CD8-positive, alpha-beta memory T cell (primary cell): ENCODE measurements around the gene SLC6A11. TPM values are rescaled to one million over a fixed set of nuclear protein-coding genes. Genes with fewer than 3 reads are reported as not detected.

Experiments used
- CTCF ChIA-PET: fragments of 350-600 bp; sonication (Branson Sonifier 250); formaldehyde crosslinking; loops from one replicate; lab custom pipeline; 2021; ENCODE audit warnings: antibody characterized with exemption; lab: Charles Lee
- POLR2A ChIA-PET: fragments of 350-600 bp; sonication (Branson Sonifier 250); formaldehyde crosslinking; loops from one replicate; lab custom pipeline; 2021; ENCODE audit warnings: antibody characterized with exemption; lab: Charles Lee
- DNase-seq, 5 donors: peaks; one replicate each; pipeline versions ENCODE4 v3.0.0 to v3.0.0-alpha.2; 2020 to 2022; ENCODE audit warnings: mixed read lengths in 1 of 5
- H3K27ac ChIP-seq: one replicate; pipeline ENCODE4 v1.7.0; 2013; ENCODE audit warnings: low read depth, mild to moderate bottlenecking, low read length, moderate library complexity
- H3K27me3 ChIP-seq: 2 replicates; pipeline ENCODE4 v1.7.0; 2013; ENCODE audit warnings: low read length, mild to moderate bottlenecking; ENCODE audit not compliant: insufficient read depth, poor library complexity, severe bottlenecking
- H3K36me3 ChIP-seq: 2 replicates; pipeline ENCODE4 v1.7.0; 2013; ENCODE audit warnings: mild to moderate bottlenecking, low read length, moderate library complexity; ENCODE audit not compliant: insufficient read depth
- H3K4me1 ChIP-seq: 2 replicates; pipeline ENCODE4 v1.7.0; 2013; ENCODE audit warnings: mild to moderate bottlenecking, low read length, moderate library complexity; ENCODE audit not compliant: insufficient read depth
- H3K4me3 ChIP-seq: 2 replicates; pipeline ENCODE4 v1.7.0; 2013; ENCODE audit warnings: mild to moderate bottlenecking, low read length
- H3K9me3 ChIP-seq: 2 replicates; pipeline ENCODE4 v1.7.0; 2013; ENCODE audit warnings: mild to moderate bottlenecking, low read length
- H3K27ac Mint-ChIP-seq, 8 donors: one replicate each; pipeline ENCODE4 v1.8.0; 2020 to 2021; ENCODE audit warnings: mixed read lengths in 8 of 8, mild to moderate bottlenecking in 6 of 8, inconsistent platforms in 3 of 8, moderate library complexity in 3 of 8
- H3K27me3 Mint-ChIP-seq, 2 donors: one replicate each; pipeline ENCODE4 v1.8.0; 2020 to 2021; ENCODE audit warnings: mixed read lengths in 2 of 2, mild to moderate bottlenecking in 1 of 2, moderate library complexity in 1 of 2
- H3K36me3 Mint-ChIP-seq, 3 donors: one replicate each; pipeline ENCODE4 v1.8.0; 2020 to 2021; ENCODE audit warnings: mixed read lengths in 3 of 3, inconsistent platforms in 1 of 3, mild to moderate bottlenecking in 1 of 3
- H3K4me1 Mint-ChIP-seq, 3 donors: one replicate each; pipeline ENCODE4 v1.8.0; 2020 to 2021; ENCODE audit warnings: mixed read lengths in 3 of 3, inconsistent platforms in 1 of 3, mild to moderate bottlenecking in 1 of 3
- H3K4me3 Mint-ChIP-seq, 7 donors: one replicate each; pipeline ENCODE4 v1.8.0; 2020 to 2021; ENCODE audit warnings: mixed read lengths in 7 of 7, mild to moderate bottlenecking in 6 of 7, moderate library complexity in 4 of 7, inconsistent platforms in 2 of 7
- H3K9me3 Mint-ChIP-seq, 5 donors: one replicate each; pipeline ENCODE4 v1.8.0; 2020 to 2022; ENCODE audit warnings: mixed read lengths in 5 of 5, mild to moderate bottlenecking in 3 of 5, moderate library complexity in 2 of 5, inconsistent platforms in 1 of 5
- polyA plus RNA-seq: library from polyadenylated mRNA; unstranded; fragments of 300-500 nt; fragmentation: Illumina TruSeq; gene quantifications from one replicate; pipeline ENCODE4 v1.2.3, GENCODE V29; 2021
- total RNA-seq, 2 experiments: library from RNA; stranded (reverse); gene quantifications; one replicate each; pipeline ENCODE4 v1.2.3, GENCODE V29; 2021

SLC6A11 gene
- total and polyA plus RNA-seq, 3 experiments from 2014 or later = not detected

DNA sequence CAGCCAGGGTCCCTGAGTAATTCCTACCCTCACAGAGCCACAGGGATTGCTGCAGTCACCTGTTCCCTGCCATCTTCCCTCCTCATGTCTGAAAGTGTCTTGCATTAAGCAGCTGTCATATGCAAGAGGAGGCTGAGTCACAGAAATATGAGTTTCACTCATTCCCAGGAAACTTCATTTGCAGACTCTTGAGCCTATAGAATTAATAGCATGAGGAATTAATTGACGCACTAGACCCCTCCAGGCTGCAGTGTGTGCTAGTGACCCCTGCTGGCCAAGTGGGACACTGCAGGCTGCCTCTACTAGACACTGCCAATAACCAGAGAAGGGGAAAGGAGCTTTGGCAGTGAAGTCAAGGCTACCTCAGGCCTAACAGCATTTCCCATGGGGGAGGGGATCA is 125.9 kb downstream of the SLC6A11 start:
- Histone ChIP-seq H3K4me1 (no peaks in the 10 kb centered on the region), H3K4me3 (no peak overlapping the region), H3K36me3 (no peaks in the 10 kb centered on the region), H3K27me3 (no peaks in the 10 kb centered on the region), H3K9me3 (no peaks in the 10 kb centered on the region), H3K27ac (no peak overlapping the region)
- Mint-ChIP-seq H3K36me3 (no peaks in the 10 kb centered on the region), H3K27ac (no peak overlapping the region), H3K27me3 (peaks cover 16 to 33% of the 10 kb centered on the region in 2 donors), H3K4me1 (no peaks in the 10 kb centered on the region), H3K4me3 (no peak overlapping the region), H3K9me3 (peaks cover 0 to 8% (median 0%) of the 10 kb centered on the region in 5 donors)
- DNase-seq = no peak
- ChIA-PET POLR2A (no interaction called here), CTCF (no interaction called here)

DNA sequence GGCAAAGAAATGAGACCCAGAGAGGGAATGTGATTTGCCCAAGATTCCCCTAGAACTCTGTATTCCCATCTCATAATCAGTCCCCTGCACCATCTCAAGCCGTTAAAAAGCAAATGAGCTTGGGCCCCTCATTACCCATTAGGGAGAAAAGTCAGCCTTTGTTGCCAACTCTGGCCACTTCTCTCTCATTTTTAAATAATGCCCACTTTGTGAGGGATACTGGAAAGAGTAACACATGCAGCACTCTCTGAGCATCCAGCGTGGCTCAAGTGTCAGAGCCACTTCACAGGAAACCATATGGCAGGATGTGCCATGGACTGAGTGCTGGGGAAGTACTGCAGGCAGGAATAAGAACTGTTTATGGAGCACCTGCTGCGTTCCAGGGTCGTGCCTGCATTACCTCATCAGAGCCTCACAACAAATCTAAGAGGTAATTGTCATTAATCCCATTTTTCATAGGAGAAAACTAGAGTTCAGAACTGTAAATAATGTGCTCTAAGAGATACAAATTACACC is 126.7 kb downstream of the SLC6A11 start:
- no peaks in the 10 kb centered on the region for H3K4me1 ChIP-seq
- ChIA-PET POLR2A (no interaction called here), CTCF (no interaction called here)
- H3K36me3 ChIP-seq = no peaks in the 10 kb centered on the region
- no peak overlapping the region for H3K4me3 ChIP-seq
- H3K27me3 ChIP-seq = no peaks in the 10 kb centered on the region
- Mint-ChIP-seq H3K27me3 (peaks cover 16 to 31% of the 10 kb centered on the region in 2 donors), H3K4me1 (no peaks in the 10 kb centered on the region), H3K27ac (no peak overlapping the region), H3K36me3 (no peaks in the 10 kb centered on the region), H3K4me3 (no peak overlapping the region), H3K9me3 (peaks cover 0 to 8% (median 0%) of the 10 kb centered on the region in 5 donors)
- DNase-seq = no peak
- no peak overlapping the region for H3K27ac ChIP-seq
- no peaks in the 10 kb centered on the region for H3K9me3 ChIP-seq

DNA sequence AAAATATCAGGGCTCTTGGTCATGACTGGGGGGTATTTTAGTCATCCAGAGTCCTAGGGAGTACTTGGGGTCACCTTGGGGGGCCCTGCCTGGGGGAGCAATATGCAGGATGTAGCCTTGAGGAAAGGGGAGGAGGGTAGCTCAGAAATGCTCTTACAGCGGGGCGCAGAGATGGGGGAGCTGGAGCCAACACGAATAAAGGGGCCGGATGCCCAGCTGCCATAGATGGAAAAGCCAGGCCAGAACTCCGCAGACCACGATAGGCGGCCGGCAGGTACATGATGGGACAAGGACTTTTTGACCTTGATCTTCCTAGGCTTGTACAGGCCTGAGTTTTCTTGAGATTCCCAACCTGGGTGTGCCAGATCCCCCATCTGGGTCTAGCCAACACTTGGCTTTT is 128.8 kb downstream of the SLC6A11 start:
- Mint-ChIP-seq H3K27ac (no peak overlapping the region), H3K4me3 (no peak overlapping the region), H3K36me3 (no peaks in the 10 kb centered on the region), H3K27me3 (peaks cover 15 to 22% of the 10 kb centered on the region in 2 donors), H3K4me1 (no peaks in the 10 kb centered on the region), H3K9me3 (peaks cover 0 to 8% (median 0%) of the 10 kb centered on the region in 5 donors)
- H3K36me3 ChIP-seq = no peaks in the 10 kb centered on the region
- no peaks in the 10 kb centered on the region for H3K9me3 ChIP-seq
- ChIA-PET CTCF (no interaction called here), POLR2A (no interaction called here)
- DNase-seq = no peak
- no peak overlapping the region for H3K4me3 ChIP-seq
- no peaks in the 10 kb centered on the region for H3K4me1 ChIP-seq
- H3K27ac ChIP-seq = no peak overlapping the region
- no peaks in the 10 kb centered on the region for H3K27me3 ChIP-seq

DNA sequence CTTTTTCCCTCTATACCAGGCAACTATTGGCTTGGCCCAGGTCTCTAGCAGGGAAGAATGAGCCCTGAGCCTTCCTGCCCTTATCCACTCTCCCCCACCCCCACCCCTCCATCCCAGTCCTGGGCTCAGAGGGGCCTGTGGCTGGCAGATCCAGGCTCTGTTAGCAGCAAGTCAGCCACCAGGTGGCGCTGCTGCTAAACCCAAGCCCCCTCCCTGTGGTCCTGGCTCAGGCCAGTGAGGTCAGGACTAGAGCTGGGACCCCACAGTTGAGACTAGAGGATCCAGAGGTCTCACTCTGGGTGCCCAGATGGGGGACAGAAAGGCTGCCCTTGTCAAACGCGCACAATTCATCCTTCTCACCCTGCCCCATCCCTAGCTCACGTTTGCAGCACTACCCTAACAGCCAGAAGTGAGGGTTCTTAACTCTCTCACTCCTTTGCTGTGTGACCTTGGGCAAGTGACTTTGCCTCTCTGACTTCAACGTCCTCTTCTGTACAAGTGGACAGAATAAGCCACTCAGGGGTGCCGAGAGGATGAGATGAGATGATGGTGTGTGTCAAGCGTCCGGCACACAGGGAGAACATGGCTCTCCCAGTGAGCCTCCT is 129.8 kb downstream of the SLC6A11 start:
- Histone ChIP-seq H3K27me3 (no peaks in the 10 kb centered on the region), H3K4me1 (no peaks in the 10 kb centered on the region), H3K4me3 (no peak overlapping the region), H3K27ac (no peak overlapping the region), H3K36me3 (no peaks in the 10 kb centered on the region), H3K9me3 (no peaks in the 10 kb centered on the region)
- Mint-ChIP-seq H3K4me1 (no peaks in the 10 kb centered on the region), H3K9me3 (peaks cover 0 to 8% (median 0%) of the 10 kb centered on the region in 5 donors), H3K4me3 (no peak overlapping the region), H3K36me3 (no peaks in the 10 kb centered on the region), H3K27me3 (peaks cover 18 to 24% of the 10 kb centered on the region in 2 donors), H3K27ac (no peak overlapping the region)
- ChIA-PET CTCF (interaction anchor here (1.5 kb wide), 1 partner anchor 9 kb away, joined by 4 read pairs; no protein-coding TSS in a partner anchor), POLR2A (no interaction called here)
- DNase-seq = peak in 4 of 5 donors; percentile 6 to 55 (median 22)

DNA sequence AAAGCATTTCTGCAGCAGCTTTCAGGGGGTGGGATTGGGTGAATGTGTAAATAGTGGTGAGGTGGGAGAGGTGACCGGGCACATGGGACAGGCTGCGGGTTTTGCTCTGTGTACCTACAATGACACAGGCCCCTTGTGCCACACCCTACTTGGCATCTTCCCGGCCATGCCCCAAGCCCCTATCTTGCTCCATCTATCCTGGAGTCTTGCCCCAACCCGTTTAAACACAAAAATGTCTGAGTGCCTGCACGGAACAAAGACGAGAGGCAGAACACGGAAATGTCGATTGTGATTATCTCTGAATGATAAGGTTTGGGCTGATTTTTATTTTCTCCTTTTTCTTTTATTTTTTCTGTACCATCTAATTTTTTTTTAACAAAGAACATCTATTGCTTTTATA is 130.5 kb downstream of the SLC6A11 start:
- Histone ChIP-seq H3K9me3 (no peaks in the 10 kb centered on the region), H3K36me3 (no peaks in the 10 kb centered on the region), H3K27ac (no peak overlapping the region), H3K4me1 (no peaks in the 10 kb centered on the region), H3K4me3 (no peak overlapping the region), H3K27me3 (no peaks in the 10 kb centered on the region)
- ChIA-PET CTCF (interaction anchor here (1.5 kb wide), 1 partner anchor 9 kb away, joined by 4 read pairs; no protein-coding TSS in a partner anchor), POLR2A (no interaction called here)
- Mint-ChIP-seq H3K9me3 (peaks cover 0 to 8% (median 0%) of the 10 kb centered on the region in 5 donors), H3K27ac (no peak overlapping the region), H3K36me3 (no peaks in the 10 kb centered on the region), H3K27me3 (peaks cover 18 to 27% of the 10 kb centered on the region in 2 donors), H3K4me3 (no peak overlapping the region), H3K4me1 (no peaks in the 10 kb centered on the region)
- DNase-seq = no peak

DNA sequence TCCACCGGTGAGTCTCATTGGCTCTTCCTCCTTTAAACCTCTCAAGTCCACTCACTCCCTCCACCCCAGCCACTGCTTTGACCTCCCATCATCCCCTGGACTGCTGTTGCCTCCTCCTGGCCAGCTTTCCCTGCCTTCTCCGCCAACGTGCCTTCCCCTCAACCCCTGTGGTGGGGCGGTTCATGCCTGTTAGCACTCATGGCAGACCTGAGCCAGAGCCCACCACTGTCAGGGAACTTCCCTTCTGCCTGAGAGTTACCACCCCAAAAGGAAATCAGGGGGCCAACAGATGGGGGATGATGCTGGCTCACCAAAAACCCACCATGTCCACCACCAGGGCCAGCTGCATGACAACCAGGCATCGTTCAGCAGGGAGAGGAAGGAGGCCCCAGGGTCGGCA is 132.3 kb downstream of the SLC6A11 start:
- Mint-ChIP-seq H3K36me3 (no peaks in the 10 kb centered on the region), H3K4me1 (no peaks in the 10 kb centered on the region), H3K4me3 (no peak overlapping the region), H3K27ac (no peak overlapping the region), H3K9me3 (no peaks in the 10 kb centered on the region), H3K27me3 (peaks cover 14 to 18% of the 10 kb centered on the region in 2 donors)
- H3K9me3 ChIP-seq = no peaks in the 10 kb centered on the region
- H3K4me1 ChIP-seq = no peaks in the 10 kb centered on the region
- no peak overlapping the region for H3K27ac ChIP-seq
- no peaks in the 10 kb centered on the region for H3K36me3 ChIP-seq
- POLR2A ChIA-PET = no interaction called here
- H3K27me3 ChIP-seq = no peaks in the 10 kb centered on the region
- CTCF ChIA-PET = no interaction called here
- no peak overlapping the region for H3K4me3 ChIP-seq
- no peak for DNase-seq

DNA sequence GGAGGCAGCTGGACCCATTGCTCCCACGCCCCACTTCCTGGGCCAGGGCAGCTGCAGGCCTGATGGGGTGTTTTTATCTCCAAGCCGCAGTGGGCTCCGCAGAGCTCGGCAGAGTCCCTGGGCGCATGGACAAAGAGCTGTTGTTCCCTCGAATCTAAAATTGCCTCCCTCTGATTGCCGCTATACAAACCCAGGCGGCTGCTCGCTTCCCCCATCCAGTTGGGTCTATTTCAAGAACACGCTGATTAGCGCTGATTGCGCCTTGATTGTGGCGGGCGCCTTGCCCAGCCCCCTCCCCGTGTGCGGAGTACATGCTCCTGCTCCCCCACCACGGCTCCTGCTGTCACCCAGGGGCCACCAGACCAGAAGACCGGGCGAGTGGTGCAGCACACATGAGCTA is 133.2 kb downstream of the SLC6A11 start:
- H3K36me3 Mint-ChIP-seq = no peaks in the 10 kb centered on the region
- no peaks in the 10 kb centered on the region for H3K36me3 ChIP-seq
- no peaks in the 10 kb centered on the region for H3K4me1 ChIP-seq
- no peaks in the 10 kb centered on the region for H3K27me3 ChIP-seq
- H3K9me3 Mint-ChIP-seq = no peaks in the 10 kb centered on the region
- POLR2A ChIA-PET = no interaction called here
- no peak overlapping the region for H3K4me3 Mint-ChIP-seq
- H3K27me3 Mint-ChIP-seq = peaks cover 15 to 19% of the 10 kb centered on the region in 2 donors
- H3K4me3 ChIP-seq = no peak overlapping the region
- CTCF ChIA-PET = no interaction called here
- no peak overlapping the region for H3K27ac Mint-ChIP-seq
- H3K9me3 ChIP-seq = no peaks in the 10 kb centered on the region
- DNase-seq = no peak
- no peak overlapping the region for H3K27ac ChIP-seq
- H3K4me1 Mint-ChIP-seq = no peaks in the 10 kb centered on the region

DNA sequence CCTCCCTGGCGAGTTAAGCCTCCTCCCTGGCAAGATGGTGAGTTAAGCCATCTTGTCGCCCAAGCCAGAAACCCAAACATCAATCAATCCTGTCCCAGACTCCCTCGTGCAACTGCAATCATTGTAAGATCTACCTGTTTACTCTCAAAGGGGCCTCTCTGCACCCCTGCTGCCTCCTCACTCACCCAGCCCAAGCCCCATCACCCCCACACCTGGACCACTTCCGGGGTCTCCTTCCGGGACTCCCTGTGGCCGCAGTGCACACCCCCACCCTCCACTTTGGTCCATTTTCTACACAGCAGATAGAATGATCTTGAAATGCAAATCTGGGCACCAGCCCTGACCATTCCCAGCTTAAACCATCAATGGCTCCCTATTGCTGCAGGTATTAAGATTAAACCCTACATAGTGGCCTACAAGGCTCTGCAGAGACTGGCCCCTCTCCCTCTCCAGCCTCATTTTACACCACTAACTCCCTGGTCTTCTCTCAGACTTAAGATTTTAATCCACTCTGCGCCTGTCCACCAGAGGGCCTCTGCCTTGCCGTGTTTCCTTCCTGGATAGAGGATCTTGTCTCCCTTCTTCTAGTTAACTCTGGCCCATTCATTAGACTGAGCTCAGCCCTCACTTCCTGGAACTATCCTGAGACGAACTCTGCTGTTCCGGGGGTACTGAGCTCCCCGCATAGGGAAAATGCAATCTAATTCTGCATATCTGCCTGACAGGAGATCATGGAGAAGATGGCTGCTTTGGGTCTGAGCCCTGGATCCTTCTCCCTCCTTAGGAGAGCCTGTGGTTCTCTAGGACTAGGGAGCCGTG is 134.7 kb downstream of the SLC6A11 start:
- no peak overlapping the region for H3K27ac Mint-ChIP-seq

More for the DNA sequence above, 134.7 kb downstream of the SLC6A11 start:
- no peak overlapping the region for H3K4me3 ChIP-seq
- H3K9me3 ChIP-seq = no peaks in the 10 kb centered on the region
- H3K36me3 Mint-ChIP-seq = no peaks in the 10 kb centered on the region
- DNase-seq = no peak
- ChIA-PET POLR2A (no interaction called here), CTCF (no interaction called here)
- no peaks in the 10 kb centered on the region for H3K27me3 ChIP-seq
- H3K4me1 Mint-ChIP-seq = no peaks in the 10 kb centered on the region
- H3K9me3 Mint-ChIP-seq = no peaks in the 10 kb centered on the region
- no peak overlapping the region for H3K27ac ChIP-seq
- peak overlapping the region in 1 of 7 donors; percentile 62 for H3K4me3 Mint-ChIP-seq
- H3K36me3 ChIP-seq = no peaks in the 10 kb centered on the region
- H3K4me1 ChIP-seq = no peaks in the 10 kb centered on the region
- peaks cover 9 to 17% of the 10 kb centered on the region in 2 donors for H3K27me3 Mint-ChIP-seq
